Measurements from ENCODE around the gene VSIG8.

GRCh38 chr1:159890390-159890789, 27.9 kb upstream of the VSIG8 start:
- TF ChIP-seq CTCF (IDR thresholded peaks at IDR 0.05) (no peak), POLR2A (IDR thresholded peaks at IDR 0.05) (no peak)
